Neural progenitor cell (in vitro differentiated cells): ENCODE results near the gene ABCA10.

Source experiments
- EZH2phosphoT487 ChIP-seq: fragments of 200-600 bp; sonication (generic); IDR thresholded peaks from 2 replicates; pipeline ENCODE4 v1.6.1; 2017; ENCODE audit warnings: antibody characterized with exemption
- TF ChIP-seq, protein P1 (sequence below): fragments of 200-600 bp; sonication (generic); IDR thresholded peaks from 2 replicates; pipeline ENCODE4 v1.5.1; 2017; ENCODE audit warnings: antibody characterized with exemption, mild to moderate bottlenecking

DNA sequence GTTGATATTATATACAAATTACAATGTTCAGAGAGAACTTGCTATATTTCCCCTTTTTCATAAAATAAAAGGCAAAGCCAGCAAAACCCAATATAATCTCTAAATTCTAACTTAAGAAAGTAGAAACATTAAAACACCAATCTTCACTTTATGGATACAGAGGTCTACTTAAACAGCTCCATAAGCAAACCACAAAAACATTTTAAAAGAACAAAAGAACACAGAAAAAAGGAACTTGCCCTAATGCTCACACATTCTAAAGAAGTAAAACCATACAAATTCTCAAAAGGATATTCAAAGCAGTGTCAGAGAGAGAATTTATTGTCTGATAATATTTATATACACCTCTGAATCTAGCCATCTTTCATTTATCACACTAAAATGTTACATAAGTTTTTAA, 606 bp downstream of the ABCA10 start:
- TF ChIP-seq, protein P1, sequence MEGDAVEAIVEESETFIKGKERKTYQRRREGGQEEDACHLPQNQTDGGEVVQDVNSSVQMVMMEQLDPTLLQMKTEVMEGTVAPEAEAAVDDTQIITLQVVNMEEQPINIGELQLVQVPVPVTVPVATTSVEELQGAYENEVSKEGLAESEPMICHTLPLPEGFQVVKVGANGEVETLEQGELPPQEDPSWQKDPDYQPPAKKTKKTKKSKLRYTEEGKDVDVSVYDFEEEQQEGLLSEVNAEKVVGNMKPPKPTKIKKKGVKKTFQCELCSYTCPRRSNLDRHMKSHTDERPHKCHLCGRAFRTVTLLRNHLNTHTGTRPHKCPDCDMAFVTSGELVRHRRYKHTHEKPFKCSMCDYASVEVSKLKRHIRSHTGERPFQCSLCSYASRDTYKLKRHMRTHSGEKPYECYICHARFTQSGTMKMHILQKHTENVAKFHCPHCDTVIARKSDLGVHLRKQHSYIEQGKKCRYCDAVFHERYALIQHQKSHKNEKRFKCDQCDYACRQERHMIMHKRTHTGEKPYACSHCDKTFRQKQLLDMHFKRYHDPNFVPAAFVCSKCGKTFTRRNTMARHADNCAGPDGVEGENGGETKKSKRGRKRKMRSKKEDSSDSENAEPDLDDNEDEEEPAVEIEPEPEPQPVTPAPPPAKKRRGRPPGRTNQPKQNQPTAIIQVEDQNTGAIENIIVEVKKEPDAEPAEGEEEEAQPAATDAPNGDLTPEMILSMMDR = no peak
- TF ChIP-seq EZH2phosphoT487 = no peak
